HepG2 (cell line): ENCODE results near the gene BAZ1A. TPM values are rescaled to one million over a fixed set of nuclear protein-coding genes. Genes with fewer than 3 reads are reported as not detected.

ENCODE experiments used
- ATAC-seq: fragments of 200-7000 bp; cut with Tn5 transposase; 3 replicates; pipeline ENCODE4 v1.9.1; 2020; ENCODE audit warnings: mild to moderate bottlenecking, moderate library complexity
- BruUV-seq: library from RNA; stranded (reverse); fragments of 400-500 nt; replicated peaks from 2 replicates; lab custom pipeline; 2021; lab: Mats Ljungman, UMichigan
- CTCF ChIA-PET: fragments of 300-600 bp; formaldehyde crosslinking; extraction: SDS; loops from one replicate; lab custom pipeline; 2021; ENCODE audit warnings: low total read pairs, inconsistent platforms, low intra/inter-chr PET ratio; lab: Yijun Ruan, JAX
- POLR2A ChIA-PET: fragments of 350-600 bp; sonication (Branson Sonifier 250); formaldehyde crosslinking; loops from one replicate; lab custom pipeline; 2020; ENCODE audit warnings: antibody characterized with exemption, inconsistent platforms; lab: Yijun Ruan, JAX
- DNase-seq: peaks from one replicate; pipeline ENCODE4 v3.0.0-alpha.2; 2015; ENCODE audit warnings: low spot score
- FAIRE-seq: peaks from 3 replicates; lab custom pipeline; 2011; peaks lifted over from hg19 to GRCh38; lab: Jason Lieb, UNC
- H2AFZ ChIP-seq: one replicate; pipeline ENCODE4 v1.6.1; 2011; ENCODE audit warnings: low read length, inconsistent platforms
- H3K27ac ChIP-seq: fragments of 300-600 bp; 3 replicates; pipeline ENCODE4 v1.8.0; 2011; ENCODE audit warnings: mixed run types, mild to moderate bottlenecking, mixed read lengths, low read length, inconsistent platforms; ENCODE audit not compliant: insufficient read depth; ENCODE audit errors: extremely low read length
- H3K27me3 ChIP-seq, 2 experiments: fragments of 200-600 bp in 1 of 2; 2 replicates in 1 of 2; 3 replicates in 1 of 2; pipeline versions ENCODE4 v1.6.0 to v1.8.0; 2011; ENCODE audit warnings: low read length in 2 of 2, mild to moderate bottlenecking in 2 of 2, moderate library complexity in 2 of 2, inconsistent platforms in 1 of 2; ENCODE audit not compliant: insufficient read depth in 2 of 2, control insufficient read depth in 1 of 2
- H3K36me3 ChIP-seq, 2 experiments: fragments of 200-600 bp in 1 of 2; replicated peaks in 1 of 2; 2 replicates in 1 of 2; 3 replicates in 1 of 2; pipeline versions ENCODE4 v1.5.1 to v1.8.0; 2011; ENCODE audit warnings: low read length in 2 of 2, inconsistent platforms in 1 of 2; ENCODE audit not compliant: insufficient read depth in 2 of 2, control insufficient read depth in 1 of 2
- H3K4me1 ChIP-seq: 2 replicates; pipeline ENCODE4 v1.5.1; 2012; ENCODE audit warnings: low read length, inconsistent platforms; ENCODE audit not compliant: insufficient read depth
- H3K4me2 ChIP-seq: 2 replicates; pipeline ENCODE4 v1.6.0; 2011; ENCODE audit warnings: low read depth, low read length, inconsistent platforms
- H3K4me3 ChIP-seq, 3 experiments: fragments of 200-600 bp in 1 of 3; sonication (generic), shearing (Covaris generic) in 1 of 3; replicated peaks in 1 of 3; 2 replicates each; pipeline ENCODE4 v1.5.1; 2011 to 2016; ENCODE audit warnings: low read length in 3 of 3, inconsistent platforms in 2 of 3, low read depth in 2 of 3, mild to moderate bottlenecking in 2 of 3, control low read depth in 1 of 3, mixed read lengths in 1 of 3; ENCODE audit not compliant: insufficient read depth in 1 of 3
- H3K79me2 ChIP-seq: one replicate; pipeline ENCODE4 v1.6.1; 2011; ENCODE audit warnings: low read length, inconsistent platforms; ENCODE audit not compliant: insufficient read depth
- H3K9ac ChIP-seq: 2 replicates; pipeline ENCODE4 v1.6.0; 2011; ENCODE audit warnings: mild to moderate bottlenecking, low read depth, low read length, inconsistent platforms; ENCODE audit not compliant: insufficient read depth
- H3K9me3 ChIP-seq: 2 replicates; pipeline ENCODE4 v1.5.1; 2012; ENCODE audit warnings: mild to moderate bottlenecking, low read length
- H4K20me1 ChIP-seq: 2 replicates; pipeline ENCODE4 v1.6.0; 2011; ENCODE audit warnings: inconsistent platforms, mild to moderate bottlenecking, low read length, moderate library complexity; ENCODE audit not compliant: insufficient read depth
- CEBPB ChIP-seq: IDR thresholded peaks from 2 replicates; pipeline ENCODE4 v1.6.1; 2011; ENCODE audit warnings: low read depth, low read length, improper control_type of control experiment, borderline replicate concordance
- ELF1 ChIP-seq: sonication (generic); formaldehyde crosslinking; IDR thresholded peaks from 2 replicates; pipeline ENCODE4 v1.4.0; 2020; ENCODE audit warnings: missing genetic modification reagents
- MATR3 ChIP-seq: sonication (generic); formaldehyde crosslinking; IDR thresholded peaks from 2 replicates; pipeline ENCODE4 v1.4.0; 2020; ENCODE audit warnings: missing genetic modification reagents
- NFKB2 ChIP-seq: sonication (generic); formaldehyde crosslinking; IDR thresholded peaks from 2 replicates; pipeline ENCODE4 v1.4.0; 2020; ENCODE audit warnings: missing genetic modification reagents, borderline replicate concordance
- PAF1 ChIP-seq: IDR thresholded peaks from 2 replicates; pipeline ENCODE4 v1.6.1; 2016; ENCODE audit warnings: missing genetic modification reagents, missing compliant biosample characterization
- PHF5A ChIP-seq: IDR thresholded peaks from one replicate; pipeline ENCODE4 v1.6.1; 2018; ENCODE audit warnings: low read depth, missing genetic modification reagents; ENCODE audit not compliant: unreplicated experiment
- RXRA ChIP-seq: sonication (generic); formaldehyde crosslinking; IDR thresholded peaks from 2 replicates; pipeline ENCODE4 v1.5.1; 2020; ENCODE audit warnings: missing genetic modification reagents
- SP2 ChIP-seq: sonication (generic); formaldehyde crosslinking; IDR thresholded peaks from 2 replicates; pipeline ENCODE4 v1.5.1; 2020; ENCODE audit warnings: mild to moderate bottlenecking, missing genetic modification reagents
- ZNF260 ChIP-seq: sonication (generic); formaldehyde crosslinking; IDR thresholded peaks from 2 replicates; pipeline ENCODE4 v1.4.0; 2020; ENCODE audit warnings: missing genetic modification reagents, low read depth, mild to moderate bottlenecking, borderline replicate concordance
- ZNF547 ChIP-seq: sonication (generic); formaldehyde crosslinking; IDR thresholded peaks from 2 replicates; pipeline ENCODE4 v1.5.1; 2020; ENCODE audit warnings: mild to moderate bottlenecking, missing genetic modification reagents
- ZNF572 ChIP-seq: sonication (generic); formaldehyde crosslinking; IDR thresholded peaks from 2 replicates; pipeline ENCODE4 v1.5.1; 2020; ENCODE audit warnings: mild to moderate bottlenecking, missing genetic modification reagents
- ZNF629 ChIP-seq: sonication (generic); formaldehyde crosslinking; conservative IDR thresholded peaks from 2 replicates; pipeline ENCODE4 v1.5.0; 2020; ENCODE audit warnings: missing genetic modification reagents
- ZSCAN20 ChIP-seq: sonication (generic); formaldehyde crosslinking; IDR thresholded peaks from 2 replicates; pipeline ENCODE4 v1.4.0; 2020; ENCODE audit warnings: missing genetic modification reagents, mild to moderate bottlenecking, borderline replicate concordance
- WGBS: methylation state at CpG from one replicate; pipeline ENCODE4 v1.1.6; 2017; ENCODE audit warnings: low lambda C conversion rate; 5-methylcytosine and 5-hydroxymethylcytosine counted together
- in situ Hi-C: cut with HindIII; loops from 2 replicates; pipeline ENCODE4 v1.10.0; 2017; ENCODE audit warnings: low pct_unique_long_range_greater_than_20kb; ENCODE audit not compliant: extremely low pct_ligation_motif_present
- intact Hi-C: fragments of 100-400 bp; cut with micrococcal nuclease; formaldehyde crosslinking; loops from one replicate; pipeline ENCODE4 v1.10.0; 2022; ENCODE audit not compliant: unreplicated experiment
- polyA plus RNA-seq, 8 experiments: library from polyadenylated mRNA; depleted of rRNA in 3 of 8; stranded (reverse) in 7 of 8; unstranded in 1 of 8; fragments of >200 nt; fragmentation: Illumina TruSeq in 4 of 8; extraction: Trizol in 4 of 8; gene quantifications; 2 replicates each; pipeline versions ENCODE4 v1.2.1 to v1.2.3, GENCODE V29; 2011 to 2016; ENCODE audit warnings: low read depth in 4 of 8, missing spikeins in 1 of 8, mixed read lengths in 1 of 8; ENCODE audit not compliant: insufficient read depth in 1 of 8
- total RNA-seq, 5 experiments: library from RNA; depleted of rRNA; stranded (reverse); fragments of >200 nt; fragmentation: Illumina TruSeq; extraction: Trizol; gene quantifications; 2 replicates each; pipeline ENCODE4 v1.2.3, GENCODE V29; 2016; ENCODE audit warnings: low read depth in 1 of 5
- TF ChIP-seq, protein P1 (sequence below): IDR thresholded peaks from 2 replicates; pipeline ENCODE4 v1.6.1; 2016; ENCODE audit warnings: missing compliant biosample characterization, missing genetic modification reagents, borderline replicate concordance
- TF ChIP-seq, protein P2 (sequence below): fragments of 450-650 bp; IDR thresholded peaks from 2 replicates; pipeline ENCODE4 v1.6.1; 2016
- TF ChIP-seq, protein P3 (sequence below): sonication (generic); formaldehyde crosslinking; IDR thresholded peaks from 2 replicates; pipeline ENCODE4 v1.4.0; 2020; ENCODE audit warnings: missing genetic modification reagents, borderline replicate concordance
- TF ChIP-seq, protein P4 (sequence below): sonication (generic); formaldehyde crosslinking; IDR thresholded peaks from 2 replicates; pipeline ENCODE4 v1.8.0; 2022; ENCODE audit warnings: missing genetic modification reagents, mild to moderate bottlenecking, inconsistent platforms, borderline replicate concordance

BAZ1A gene
- total and polyA plus RNA-seq, 2 of the 13 experiments (the other 11 are each of a cell fraction or from before 2014, with no cell fraction given): 20.9 to 56.8 TPM

DNA sequence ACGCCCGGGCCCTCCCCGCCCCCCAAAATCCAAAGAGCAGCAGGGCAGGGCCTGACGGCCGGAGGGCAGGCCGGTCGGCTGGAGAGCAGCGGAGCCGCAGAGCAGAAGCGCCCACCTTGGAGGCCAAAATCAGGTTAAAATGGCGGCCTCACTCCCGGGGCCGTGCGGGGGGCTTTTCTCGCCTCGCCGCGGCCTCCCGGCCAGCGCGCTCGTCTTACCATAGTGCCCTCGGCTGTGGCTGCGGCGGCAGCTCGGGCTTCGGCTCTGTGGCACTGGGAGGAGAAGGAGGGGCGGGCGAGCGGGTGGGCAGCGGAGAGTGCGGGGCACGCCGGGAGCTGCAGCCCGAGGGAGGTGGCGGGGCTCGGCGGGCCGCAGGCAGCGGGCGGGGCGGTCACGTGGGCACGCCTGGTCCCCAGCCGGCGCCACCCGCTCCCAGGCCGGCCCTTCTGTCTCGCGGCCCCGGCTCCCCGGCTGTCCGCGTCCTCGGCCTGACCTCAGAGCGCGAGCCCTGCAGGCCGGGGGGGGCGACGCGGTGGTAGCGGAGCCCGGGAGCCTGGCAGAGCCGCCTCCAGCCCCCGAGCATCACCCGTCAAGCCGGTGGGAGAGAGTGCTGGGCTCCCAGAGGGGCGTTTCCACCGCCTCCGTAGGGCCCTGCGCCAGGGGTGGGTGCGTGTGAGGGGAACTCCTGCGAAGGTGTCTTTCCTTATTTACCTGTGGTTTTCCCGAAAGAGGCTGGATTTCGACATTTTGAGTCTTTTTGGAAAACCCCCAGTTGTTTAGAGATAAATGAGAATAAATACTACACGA is 160.6 kb downstream of the BAZ1A start, which contains the start of gene CFL2:
CFL2 (minus strand) TSS at position 274 of the 807 bp plus-strand sequence; CDS start at position 221, 53 bp downstream.
- peak; percentile 86 for DNase-seq
- Histone ChIP-seq H3K27me3 (peaks cover 0 to 11% of the 10 kb centered on the region in 2 experiments; a peak in 4 of 5 replicates), H3K79me2 (peaks cover 21% of the 10 kb centered on the region), H2AFZ (peak within 1 kb of the TSS; percentile 6), H3K9me3 (no peaks in the 10 kb centered on the region), H3K4me1 (peaks cover 38% of the 10 kb centered on the region), H3K9ac (peak within 1 kb of the TSS; percentile 92), H3K36me3 (peaks cover 6 to 10% of the 10 kb centered on the region in 2 experiments; a peak in 3 of 5 replicates), H3K27ac (peak within 1 kb of the TSS; percentile 80), H3K4me3 (peak within 1 kb of the TSS; percentile 92 to 97 (median 96)), H4K20me1 (no peaks in the 10 kb centered on the region), H3K4me2 (peak within 1 kb of the TSS; percentile 82)
- POLR2A ChIA-PET: interaction anchor here (0.7 to 5.4 kb wide), 17 partner anchors 8 to 1112 kb away, joined by 3 to 61 read pairs (median 5); partner anchors contain the start of genes BRMS1L, NFKBIA, PSMA6 and SRP54
- BruUV-seq: no TSS peak
- peak; percentile 98 for ATAC-seq
- CTCF ChIA-PET: no interaction called here
- WGBS: under 1% methylated on average over 65 of the region's 76 CpGs
- in situ Hi-C loops: no loop called here
- intact Hi-C loops: no loop called here
- no peak for FAIRE-seq
- TF ChIP-seq PAF1 (CRISPR knock-in tag) (no peak), CEBPB (no peak), ZNF572 (CRISPR knock-in tag) (no peak), RXRA (peak; percentile 94), ZNF629 (CRISPR knock-in tag) (peak; percentile 15; the same call in 1 of the 2 replicates), ELF1 (CRISPR knock-in tag) (peak; percentile 35; the same call in 1 of the 2 replicates), PHF5A (CRISPR knock-in tag) (no peak), ZNF547 (CRISPR knock-in tag) (peak; percentile 90; the same call in 1 of the 2 replicates), ZSCAN20 (peak; percentile 46; the same call in 1 of the 2 replicates), SP2 (no peak), ZNF260 (no peak), MATR3 (CRISPR knock-in tag) (no peak), NFKB2 (CRISPR knock-in tag) (peak; percentile 92)
- TF ChIP-seq, protein P1, sequence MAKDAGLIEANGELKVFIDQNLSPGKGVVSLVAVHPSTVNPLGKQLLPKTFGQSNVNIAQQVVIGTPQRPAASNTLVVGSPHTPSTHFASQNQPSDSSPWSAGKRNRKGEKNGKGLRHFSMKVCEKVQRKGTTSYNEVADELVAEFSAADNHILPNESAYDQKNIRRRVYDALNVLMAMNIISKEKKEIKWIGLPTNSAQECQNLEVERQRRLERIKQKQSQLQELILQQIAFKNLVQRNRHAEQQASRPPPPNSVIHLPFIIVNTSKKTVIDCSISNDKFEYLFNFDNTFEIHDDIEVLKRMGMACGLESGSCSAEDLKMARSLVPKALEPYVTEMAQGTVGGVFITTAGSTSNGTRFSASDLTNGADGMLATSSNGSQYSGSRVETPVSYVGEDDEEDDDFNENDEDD (CRISPR knock-in tag): peak; percentile 83; the same call in 1 of the 2 replicates
- TF ChIP-seq, protein P2, sequence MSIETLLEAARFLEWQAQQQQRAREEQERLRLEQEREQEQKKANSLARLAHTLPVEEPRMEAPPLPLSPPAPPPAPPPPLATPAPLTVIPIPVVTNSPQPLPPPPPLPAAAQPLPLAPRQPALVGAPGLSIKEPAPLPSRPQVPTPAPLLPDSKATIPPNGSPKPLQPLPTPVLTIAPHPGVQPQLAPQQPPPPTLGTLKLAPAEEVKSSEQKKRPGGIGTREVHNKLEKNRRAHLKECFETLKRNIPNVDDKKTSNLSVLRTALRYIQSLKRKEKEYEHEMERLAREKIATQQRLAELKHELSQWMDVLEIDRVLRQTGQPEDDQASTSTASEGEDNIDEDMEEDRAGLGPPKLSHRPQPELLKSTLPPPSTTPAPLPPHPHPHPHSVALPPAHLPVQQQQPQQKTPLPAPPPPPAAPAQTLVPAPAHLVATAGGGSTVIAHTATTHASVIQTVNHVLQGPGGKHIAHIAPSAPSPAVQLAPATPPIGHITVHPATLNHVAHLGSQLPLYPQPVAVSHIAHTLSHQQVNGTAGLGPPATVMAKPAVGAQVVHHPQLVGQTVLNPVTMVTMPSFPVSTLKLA: no peak
- TF ChIP-seq, protein P3, sequence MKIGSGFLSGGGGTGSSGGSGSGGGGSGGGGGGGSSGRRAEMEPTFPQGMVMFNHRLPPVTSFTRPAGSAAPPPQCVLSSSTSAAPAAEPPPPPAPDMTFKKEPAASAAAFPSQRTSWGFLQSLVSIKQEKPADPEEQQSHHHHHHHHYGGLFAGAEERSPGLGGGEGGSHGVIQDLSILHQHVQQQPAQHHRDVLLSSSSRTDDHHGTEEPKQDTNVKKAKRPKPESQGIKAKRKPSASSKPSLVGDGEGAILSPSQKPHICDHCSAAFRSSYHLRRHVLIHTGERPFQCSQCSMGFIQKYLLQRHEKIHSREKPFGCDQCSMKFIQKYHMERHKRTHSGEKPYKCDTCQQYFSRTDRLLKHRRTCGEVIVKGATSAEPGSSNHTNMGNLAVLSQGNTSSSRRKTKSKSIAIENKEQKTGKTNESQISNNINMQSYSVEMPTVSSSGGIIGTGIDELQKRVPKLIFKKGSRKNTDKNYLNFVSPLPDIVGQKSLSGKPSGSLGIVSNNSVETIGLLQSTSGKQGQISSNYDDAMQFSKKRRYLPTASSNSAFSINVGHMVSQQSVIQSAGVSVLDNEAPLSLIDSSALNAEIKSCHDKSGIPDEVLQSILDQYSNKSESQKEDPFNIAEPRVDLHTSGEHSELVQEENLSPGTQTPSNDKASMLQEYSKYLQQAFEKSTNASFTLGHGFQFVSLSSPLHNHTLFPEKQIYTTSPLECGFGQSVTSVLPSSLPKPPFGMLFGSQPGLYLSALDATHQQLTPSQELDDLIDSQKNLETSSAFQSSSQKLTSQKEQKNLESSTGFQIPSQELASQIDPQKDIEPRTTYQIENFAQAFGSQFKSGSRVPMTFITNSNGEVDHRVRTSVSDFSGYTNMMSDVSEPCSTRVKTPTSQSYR: peak; percentile 36; the same call in 1 of the 2 replicates
- TF ChIP-seq, protein P4, sequence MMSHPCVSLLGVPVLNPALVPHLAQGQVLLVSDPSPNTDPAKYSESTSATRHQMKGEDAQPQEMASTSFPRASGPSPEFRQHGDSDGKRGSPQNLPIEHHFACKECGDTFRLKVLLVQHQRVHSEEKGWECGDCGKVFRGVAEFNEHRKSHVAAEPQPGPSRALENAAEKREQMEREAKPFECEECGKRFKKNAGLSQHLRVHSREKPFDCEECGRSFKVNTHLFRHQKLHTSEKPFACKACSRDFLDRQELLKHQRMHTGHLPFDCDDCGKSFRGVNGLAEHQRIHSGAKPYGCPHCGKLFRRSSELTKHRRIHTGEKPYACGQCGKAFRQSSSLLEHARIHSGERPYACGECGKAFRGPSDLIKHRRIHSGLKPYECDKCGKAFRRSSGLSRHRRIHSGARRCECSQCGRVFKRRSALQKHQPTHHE (CRISPR knock-in tag): peak; percentile 91
